ENCODE data around the gene DPH2.

The DPH2 gene

DNA sequence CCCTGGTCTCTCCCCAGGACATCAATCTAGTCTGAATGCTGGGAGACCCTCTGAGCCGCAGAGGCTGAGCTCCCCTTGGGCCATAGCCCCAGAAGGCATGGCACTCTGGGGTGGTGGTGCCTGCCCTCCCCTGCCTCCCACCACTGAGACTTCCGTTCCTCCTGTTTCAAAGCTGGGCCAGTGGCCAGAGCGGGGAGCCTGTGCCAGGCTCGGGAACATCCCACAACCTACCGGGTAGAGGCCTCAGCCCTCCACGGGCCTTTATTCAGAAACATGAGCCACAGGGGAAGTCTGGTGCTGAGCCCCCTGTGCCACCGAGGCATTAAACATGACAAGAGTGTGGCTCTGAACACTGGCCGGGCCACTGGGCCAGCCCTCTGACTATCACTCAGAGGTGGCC is 29.6 kb downstream of the DPH2 start:
- DNase-seq (ENCODE audit: low read depth in 2 of 2): no peak

DNA sequence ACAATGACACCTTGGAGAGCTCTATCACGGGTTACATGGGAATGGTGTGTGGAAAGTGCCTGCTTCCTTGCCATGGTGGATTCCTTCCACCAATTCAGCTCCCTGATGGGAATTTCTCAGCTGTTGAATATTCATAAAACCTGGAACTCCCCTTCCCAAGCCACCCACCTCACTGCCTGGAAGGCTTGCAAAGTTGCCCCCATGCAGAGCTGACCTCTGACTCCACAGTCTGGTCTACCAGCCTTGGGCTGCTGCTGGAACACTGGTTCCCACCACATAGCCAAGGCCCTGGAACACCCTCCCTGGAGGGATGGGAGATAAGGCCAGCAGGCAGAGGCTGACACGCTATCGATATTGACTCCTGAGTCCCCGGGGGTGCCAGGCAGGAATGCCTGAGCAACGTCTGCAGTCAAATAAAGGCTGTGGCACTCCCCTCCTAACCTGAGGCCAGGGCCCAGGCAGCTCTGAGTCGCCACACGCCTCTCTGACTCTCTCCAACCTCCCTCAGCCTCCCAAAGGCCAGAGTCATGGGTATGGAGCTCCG is 30.4 kb downstream of the DPH2 start:
- DNase-seq (ENCODE audit: low read depth in 2 of 2): no peak

DNA sequence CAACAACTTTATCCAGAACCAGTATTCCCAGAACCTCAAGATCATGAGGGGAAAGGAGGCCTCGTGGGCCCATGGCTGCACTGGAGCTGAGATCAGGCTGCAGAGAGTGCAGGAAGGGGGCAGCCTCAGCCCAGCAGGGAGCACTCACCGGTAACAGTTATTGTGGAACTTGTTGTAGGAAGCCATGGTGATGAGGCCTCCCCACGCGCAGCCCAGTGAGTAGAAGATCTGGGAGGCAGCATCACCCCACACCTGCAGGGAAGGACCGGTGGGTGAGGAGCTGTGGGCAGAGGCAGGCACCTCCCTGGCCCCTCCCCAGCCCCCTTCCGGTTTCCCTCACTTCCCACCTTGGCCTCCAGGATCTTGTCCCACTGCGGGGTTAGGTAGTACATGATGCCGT is 32.4 kb downstream of the DPH2 start:
- DNase-seq (ENCODE audit: low read depth in 2 of 2): no peak

DNA sequence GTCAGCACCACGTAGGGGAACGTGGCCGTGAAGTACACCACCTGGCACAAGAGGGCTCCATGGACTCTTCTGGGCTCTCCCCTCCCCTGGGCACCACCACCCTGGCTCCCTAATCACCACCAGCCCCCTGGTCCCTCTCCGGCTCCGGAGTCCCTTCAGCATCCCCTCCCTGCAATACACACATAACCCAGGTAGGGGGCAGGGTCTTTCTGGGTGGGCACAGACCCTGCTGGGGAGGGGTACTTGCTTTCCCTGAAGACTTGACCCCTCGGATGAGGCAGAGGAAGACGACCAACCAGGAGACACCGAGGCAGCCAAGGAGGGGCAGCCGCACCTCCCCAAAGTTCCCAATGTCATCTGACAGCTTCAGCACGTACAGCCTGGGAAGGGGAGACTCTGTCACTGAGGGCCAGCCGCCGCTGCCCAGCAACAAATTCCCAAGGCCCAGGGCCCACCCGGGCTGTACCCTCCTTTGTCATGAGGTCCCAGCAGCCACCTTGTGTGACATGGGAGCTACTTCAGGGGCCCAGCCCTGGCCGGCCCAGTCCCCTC is 32.9 kb downstream of the DPH2 start:
- no peak for DNase-seq (ENCODE audit: low read depth in 2 of 2)

DNA sequence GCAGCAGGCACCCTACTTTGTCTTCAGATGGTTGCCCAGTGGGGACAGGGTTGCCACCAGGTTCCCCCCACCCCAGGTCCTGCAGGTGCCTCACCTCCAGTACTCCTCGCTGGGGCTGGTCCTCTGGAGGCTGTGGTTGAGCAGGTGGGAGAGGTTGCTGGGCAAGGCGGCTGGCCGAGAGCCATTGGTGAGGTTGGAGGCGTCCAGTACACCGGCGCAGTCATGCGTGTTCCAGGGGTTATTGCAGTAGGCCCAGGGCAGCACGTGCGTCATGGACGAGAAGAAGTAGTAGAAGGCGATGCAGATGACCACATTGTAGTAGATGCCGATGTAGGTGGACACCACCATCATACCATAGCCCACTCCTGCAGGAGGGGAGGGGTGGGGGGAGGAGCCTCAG is 38.4 kb downstream of the DPH2 start:
- DNase-seq (ENCODE audit: low read depth in 2 of 2): no peak

DNA sequence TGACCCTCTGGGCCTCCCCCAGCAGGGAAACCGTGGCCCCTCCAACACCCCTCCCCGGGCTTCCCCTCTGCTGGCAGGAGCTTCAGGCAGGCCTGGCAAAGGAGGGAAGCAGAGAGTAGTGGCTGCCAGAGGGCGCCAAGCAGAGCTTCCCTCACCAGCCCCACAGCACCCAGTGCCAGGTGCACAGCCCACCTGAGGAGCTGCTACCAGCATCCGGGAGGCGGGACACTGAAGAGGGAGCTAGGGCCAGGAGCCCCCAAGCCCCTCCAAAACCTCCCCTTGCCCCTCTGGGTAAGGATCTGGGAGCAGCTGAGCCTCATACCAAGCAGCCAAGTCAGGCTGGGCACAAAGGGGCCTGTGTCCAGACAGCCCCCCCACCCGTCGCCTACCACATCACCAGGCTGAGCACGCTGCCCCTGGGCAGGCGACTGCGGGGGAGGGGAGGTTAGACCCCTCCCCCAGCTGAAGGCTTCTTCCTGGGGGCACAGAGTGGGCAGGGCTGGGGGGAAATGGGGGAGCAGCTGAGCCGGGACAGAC is 41.2 kb downstream of the DPH2 start:
- DNase-seq (ENCODE audit: low read depth in 2 of 2): no peak

DNA sequence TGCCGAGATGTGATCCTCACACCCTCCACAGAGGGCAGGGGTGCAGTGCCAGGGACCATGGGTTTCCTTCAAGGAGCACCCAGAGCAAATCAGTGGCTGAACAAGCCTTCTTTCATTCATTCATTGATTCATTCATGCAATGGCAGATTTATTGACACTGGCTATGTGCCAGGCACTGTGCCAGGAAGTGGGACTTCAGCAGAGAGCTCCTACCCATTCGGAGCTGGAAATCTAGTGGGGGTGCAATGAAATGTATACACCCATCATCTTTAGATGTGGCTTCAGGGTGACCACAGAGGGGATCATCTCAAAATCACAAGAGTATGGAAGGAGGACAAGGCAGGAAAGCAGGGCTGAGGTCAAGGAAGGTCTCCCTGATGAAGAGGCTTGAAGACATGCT is 42.6 kb downstream of the DPH2 start:
- no peak for DNase-seq (ENCODE audit: low read depth in 2 of 2)

DNA sequence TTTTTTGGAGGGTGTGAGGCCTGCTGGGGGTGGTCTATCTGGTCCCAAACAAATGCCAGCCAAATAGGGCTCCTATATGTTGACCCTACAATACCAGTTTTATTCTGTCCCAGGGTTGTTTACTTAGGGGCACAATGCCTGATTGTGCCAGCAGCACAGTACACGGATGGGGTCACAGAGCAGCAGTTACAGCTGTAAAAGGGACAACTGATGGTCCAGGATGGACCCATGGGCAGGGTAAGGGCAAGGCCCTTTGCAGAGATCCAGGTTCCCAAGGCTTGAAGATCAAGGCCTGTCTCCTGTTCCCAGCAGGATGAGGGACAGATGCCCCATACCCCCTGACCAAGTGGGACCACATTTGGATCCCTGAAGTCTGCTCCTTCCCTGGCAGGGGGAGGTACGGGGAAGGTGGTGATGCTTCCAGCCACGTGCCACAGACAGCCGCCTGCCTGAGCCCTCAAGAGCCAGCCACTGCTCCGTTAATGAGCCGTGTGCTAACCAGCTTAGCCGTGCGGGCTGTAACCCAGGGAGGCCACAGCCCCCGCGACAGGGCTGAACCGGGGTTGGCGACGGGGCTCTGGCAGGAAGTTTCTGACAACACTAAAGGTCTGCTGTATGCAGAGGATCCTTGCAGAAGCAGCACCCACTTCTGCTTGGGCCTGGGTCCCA is 43.3 kb downstream of the DPH2 start:
- DNase-seq (ENCODE audit: low read depth in 2 of 2): no peak

DNA sequence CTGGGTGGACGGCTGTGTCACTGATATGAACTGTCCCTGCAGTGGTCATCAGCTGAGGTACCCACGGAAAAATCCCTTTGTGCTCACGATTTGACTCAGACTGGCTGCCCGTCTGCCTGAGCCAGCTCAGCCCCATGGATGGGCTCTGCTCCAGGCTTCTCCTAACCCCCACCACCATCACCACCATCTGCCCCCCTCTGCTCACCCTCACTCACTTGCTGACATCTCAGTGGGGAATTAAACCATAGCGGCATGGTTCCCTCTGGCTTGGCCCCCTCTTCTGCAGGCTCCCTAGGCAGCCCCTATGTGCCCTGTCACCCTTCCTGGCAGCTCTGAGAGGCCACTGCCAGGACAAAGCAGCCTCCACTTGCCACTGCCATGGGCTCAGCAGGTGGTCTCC is 44.1 kb downstream of the DPH2 start:
- no peak for DNase-seq (ENCODE audit: low read depth in 2 of 2)

DNA sequence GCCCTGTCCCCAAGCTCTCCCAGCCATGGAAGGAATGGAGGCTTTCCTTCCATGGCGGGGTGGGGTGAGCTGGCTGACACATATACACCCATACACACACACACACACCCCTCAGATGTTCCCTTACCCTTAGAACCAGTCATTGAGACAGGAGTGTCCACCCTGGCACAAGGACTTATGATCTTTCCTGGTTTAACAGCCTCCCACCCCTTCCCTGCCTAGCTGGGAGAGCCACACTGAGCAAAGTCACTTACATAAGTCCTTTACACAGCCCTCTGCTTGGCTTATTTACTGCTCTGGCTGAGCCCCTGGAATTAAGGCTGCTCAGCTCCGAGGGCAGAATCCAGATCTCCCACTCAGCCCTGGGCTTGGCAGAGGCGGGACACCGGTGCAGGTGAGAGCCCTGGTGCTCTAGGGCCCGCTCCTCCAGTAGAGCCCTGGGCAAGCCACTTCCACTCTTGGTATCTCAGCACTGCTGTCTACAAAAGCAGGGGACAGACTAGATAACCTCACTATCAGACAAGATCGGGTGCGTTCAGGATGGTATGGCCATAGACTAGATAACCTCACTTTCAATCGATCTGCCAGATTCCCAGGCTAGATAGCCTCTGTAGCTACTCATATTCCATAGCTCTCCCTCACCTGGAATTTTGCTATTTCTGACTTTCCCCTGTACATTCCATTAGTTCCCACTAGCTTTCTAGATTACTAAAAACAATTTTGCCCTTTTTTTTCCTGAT is 44.7 kb downstream of the DPH2 start:
- no peak for DNase-seq (ENCODE audit: low read depth in 2 of 2)

DNA sequence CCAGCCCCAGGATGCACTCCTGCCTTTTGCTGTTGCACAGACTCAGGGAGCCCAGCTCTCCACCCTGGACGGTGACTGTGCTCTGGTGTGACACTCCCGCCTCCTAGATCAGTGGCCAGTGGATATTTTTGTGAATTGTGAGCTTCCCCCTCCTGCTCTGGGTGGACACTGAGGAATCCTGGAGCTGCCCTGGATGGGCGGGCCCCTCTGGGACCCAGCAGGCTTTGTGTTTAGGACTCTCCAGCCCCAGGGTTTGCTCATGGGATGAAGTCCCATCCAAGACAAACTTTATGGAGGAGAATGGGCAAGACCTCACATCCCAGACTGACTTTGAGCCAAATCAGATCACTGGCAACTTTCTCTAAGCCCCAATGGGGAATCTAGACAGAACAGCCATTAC is 45.4 kb downstream of the DPH2 start:
- DNase-seq (ENCODE audit: low read depth in 2 of 2): no peak

DNA sequence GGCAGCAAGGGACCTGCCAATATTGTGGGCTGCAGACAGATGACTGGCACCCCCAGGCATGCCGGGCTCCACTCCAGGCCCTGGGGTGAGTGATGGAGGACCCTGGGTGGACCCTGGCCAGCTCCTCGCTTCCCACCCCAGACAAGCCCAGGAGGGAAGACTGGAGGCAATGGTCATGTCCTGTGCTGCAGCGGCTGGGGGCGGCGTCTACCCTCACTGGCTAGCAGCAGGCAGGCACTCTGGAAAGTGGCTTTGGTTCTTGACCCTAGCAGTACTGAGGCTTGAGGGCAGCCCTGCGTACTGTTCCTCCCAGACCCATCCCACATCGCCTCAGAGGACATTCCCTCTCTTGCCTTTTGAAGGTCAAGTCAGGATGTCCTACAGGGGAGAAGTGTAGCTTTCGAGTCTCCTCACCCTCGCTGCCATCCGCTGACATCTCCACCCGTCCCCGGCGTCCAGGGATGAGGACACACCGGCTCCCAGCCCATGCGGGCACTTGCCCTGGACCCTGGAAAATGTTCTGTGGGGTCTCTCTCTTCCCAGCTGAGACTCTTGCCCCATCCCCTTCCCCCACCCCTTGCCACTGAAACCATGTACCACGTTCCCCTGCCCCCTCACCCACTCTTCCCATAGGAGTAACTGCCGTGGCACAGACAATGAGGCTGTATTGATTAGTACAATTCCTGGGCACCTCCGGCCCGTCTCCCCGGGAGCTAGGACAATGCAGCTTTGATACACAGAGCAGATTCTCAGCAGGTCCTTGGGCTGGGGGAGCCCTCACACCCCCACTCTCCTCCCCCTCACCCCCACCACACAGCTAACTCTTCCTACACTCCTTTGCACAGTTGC is 46.5 kb downstream of the DPH2 start:
- no peak for DNase-seq (ENCODE audit: low read depth in 2 of 2)

DNA sequence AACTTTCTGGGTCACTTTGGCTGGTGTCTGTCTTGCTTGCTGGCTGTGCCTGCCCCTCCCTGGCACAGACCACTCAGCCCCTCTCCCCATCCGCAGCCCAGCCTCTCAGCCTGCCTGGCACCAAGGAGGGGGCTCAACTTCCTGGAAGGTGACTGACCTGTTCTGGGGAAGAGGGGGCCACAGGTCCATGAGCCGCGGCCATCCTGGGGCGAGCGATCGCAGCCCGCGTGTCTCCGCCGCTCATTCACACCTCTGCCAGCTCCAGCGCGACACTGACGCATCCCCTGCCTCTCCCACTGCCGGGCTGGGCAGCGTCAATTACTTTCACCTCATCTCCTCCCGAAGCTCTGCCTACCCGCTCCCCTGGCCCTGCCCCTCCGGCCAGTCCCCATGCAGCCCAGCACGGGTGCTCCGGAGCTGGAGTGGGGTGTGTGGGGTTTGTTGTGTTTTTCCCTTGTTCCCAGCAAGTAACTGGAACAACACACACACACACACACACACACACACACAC is 47.1 kb downstream of the DPH2 start:
- DNase-seq (ENCODE audit: low read depth in 2 of 2): no peak

DNA sequence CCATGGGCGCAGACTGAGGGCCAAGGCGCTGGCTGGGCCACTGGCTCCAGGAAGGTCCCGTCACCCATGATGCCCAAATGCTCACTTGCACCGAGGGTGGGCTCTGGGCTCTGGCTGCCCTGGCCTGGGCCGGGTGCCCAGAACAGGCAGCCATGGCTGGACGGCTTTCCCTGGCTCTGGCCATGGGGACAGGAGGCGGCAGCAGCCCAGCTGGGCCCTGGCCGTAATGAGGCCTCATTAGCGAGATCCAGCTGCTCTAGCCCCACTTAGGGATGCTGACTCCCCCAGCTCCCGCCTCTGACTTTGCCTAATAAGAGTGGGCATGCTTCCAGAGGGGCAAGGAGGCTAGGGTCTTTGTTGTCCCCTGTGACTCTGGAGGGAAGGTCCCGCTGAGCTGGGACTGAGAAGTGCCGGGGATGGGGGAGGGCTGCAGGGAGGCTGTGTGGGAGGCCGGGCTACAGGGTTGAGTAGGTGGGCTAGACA is 49.7 kb downstream of the DPH2 start:
- DNase-seq (ENCODE audit: low read depth in 2 of 2): no peak

DNA sequence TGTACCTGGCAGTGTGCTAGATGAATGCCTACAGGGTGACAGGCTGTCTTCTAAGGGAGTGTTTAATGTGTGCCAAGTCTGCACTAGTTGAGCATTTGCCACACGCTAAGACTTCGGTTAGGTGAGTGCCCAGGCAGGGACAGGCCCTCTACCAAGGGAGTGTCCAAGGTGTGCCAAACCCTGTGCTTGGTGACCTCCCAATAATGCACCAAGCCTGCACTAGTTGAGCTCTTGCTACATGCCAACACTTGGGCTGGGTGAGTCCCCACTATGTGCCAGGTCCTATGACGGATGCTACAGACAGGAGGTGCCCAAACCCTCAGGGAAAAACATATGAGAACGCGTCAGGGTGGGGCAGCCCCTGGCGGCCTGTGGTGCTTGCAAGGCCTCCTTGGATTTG is 50.7 kb downstream of the DPH2 start:
- DNase-seq (ENCODE audit: low read depth in 2 of 2): no peak

DNA sequence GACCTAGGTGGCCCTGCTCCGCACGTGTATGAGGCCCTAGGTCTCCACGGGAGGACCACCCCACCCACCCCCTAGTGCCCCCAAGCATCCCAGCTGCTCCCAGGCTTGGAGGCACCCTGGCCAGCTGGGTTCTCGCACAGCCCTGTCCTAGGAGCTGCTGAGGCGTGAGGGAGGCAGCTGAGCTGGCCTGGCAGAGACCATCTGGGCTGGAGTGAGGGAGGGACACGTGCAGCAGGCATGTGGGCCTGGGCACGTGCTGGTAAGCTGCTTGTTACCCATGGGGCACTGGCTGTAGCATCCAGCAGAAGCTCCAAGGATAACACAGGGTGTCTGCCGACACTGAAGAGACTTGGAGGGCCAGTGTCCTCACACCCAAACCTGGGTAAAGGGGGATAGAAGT is 51.3 kb downstream of the DPH2 start:
- no peak for DNase-seq (ENCODE audit: low read depth in 2 of 2)

DNA sequence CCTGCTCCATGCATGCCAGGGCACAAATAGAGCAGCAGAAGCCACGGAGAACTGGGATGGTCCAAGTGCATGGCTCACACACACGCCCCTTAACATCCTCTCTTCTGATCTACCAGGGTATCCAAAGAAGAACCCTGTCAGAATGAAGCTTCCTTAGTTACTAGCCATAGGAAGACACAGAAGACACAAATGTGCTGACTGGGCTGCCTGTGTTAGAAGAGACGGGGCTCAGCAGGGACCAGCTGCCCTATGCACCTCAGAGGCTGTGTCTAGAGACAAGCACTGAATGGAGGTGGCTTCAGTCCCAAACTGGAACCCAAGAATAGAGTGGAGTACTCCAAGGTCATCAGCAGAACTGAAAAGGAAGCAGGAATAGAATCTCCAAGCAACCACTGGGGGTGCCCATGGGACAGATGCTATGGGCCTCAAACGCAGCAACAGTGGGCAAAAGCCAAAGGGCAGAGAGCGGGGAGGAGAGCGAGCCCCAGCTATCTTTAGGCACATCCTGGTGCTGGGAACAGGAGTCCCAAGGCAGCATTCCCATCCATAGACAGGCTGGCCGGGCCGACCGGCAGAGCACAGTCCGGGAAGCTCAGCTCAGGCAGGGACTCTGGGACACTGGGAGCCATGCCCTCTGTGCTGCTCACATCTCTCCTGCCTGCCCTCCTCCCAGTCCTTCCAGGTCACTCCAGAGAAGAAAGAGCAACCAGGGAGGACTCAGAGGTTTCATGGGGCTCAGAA is 51.9 kb downstream of the DPH2 start:
- no peak for DNase-seq (ENCODE audit: low read depth in 2 of 2)
